ENCODE data around the gene ABCA8.

The ABCA8 gene

GRCh38 chr17:68941761-68942160 is 13.4 kb downstream of the ABCA8 start:
- FAIRE-seq, result no peak

- FAIRE-seq, result no peak
Measured at GRCh38 chr17:68939195-68939594, 16.0 kb downstream of the ABCA8 start.

- FAIRE-seq, result no peak
Measured at GRCh38 chr17:68937890-68938514, 17.2 kb downstream of the ABCA8 start.

- no peak for FAIRE-seq
Measured at GRCh38 chr17:68927516-68927915, 27.7 kb downstream of the ABCA8 start.

- FAIRE-seq, result peak; percentile 26
Measured at GRCh38 chr17:68924793-68925720, 30.1 kb downstream of the ABCA8 start.

DNA sequence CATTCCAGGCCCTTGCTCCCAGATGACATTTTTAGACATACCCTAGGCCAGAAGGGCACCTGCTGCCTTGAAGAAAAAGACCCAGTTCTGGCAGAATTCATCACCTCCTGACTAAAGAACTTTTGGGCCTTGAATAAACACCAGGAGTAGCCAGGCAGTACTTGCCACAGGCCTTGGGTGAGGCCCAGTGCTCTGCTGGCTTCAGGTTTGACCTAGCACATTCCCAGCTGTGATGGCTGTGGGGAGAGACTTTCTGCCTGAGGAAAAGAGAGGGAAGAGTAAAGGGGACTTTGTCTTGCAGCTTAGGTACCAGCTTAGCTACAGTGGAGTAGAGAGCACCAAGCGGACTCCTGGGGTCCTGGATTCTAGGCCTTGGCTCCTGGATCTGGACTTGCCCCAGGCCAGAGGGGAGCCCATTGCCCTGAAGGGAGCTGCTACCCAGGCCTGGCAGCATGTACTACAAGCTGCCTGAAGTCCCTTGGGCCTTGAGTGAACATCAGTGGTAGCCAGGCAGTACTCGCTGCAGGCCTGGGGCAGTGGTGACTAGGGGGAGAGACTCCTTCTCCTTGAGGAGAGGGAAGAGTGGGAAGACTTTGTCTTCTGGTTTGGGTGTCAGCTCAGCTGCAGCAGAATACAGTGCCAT is 44.3 kb downstream of the ABCA8 start:
- no peak for FAIRE-seq

GRCh38 chr17:68910251-68910705 is 44.9 kb downstream of the ABCA8 start:
- no peak for FAIRE-seq

DNA sequence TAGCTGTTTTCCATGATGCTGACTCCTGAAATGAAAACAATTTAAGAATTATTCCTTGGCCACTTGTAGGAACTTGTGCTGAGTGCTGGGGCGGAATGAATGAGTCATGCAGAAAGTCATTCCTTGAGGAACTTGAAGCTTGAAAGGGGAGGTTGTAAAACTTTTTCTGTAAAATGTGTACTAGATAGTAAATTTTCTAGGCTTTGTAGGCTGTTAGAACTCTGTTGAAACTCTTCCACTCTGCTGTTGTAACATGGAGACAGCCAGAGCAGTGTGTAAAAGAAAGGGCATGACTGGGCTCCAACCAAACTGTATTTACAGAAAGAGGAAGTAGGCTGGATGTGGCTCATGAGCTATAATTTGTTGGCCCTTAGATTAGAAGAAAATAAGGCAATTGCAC is 46.1 kb downstream of the ABCA8 start:
- peak; percentile 95 for FAIRE-seq

GRCh38 chr17:68908045-68908444 is 47.1 kb downstream of the ABCA8 start:
- FAIRE-seq, result no peak

DNA sequence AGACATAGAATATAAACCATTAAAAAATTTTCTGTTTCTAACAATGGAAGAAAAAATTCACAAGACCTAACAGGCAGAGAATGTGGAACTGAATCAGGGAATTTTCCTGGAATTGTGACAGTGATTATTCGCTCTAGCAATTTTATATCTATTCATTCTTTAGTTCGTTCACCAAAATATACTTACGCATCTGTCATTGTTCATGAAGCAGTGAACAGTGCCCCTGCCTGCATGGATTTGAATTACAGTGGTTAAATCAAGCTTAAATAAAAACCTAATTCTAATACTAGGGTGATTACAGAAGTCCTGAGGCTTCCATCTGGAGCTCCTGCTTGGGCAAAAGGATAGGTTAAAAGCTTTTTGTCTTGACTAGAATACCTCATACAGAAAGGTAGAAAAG is 48.6 kb downstream of the ABCA8 start:
- no peak for FAIRE-seq

DNA sequence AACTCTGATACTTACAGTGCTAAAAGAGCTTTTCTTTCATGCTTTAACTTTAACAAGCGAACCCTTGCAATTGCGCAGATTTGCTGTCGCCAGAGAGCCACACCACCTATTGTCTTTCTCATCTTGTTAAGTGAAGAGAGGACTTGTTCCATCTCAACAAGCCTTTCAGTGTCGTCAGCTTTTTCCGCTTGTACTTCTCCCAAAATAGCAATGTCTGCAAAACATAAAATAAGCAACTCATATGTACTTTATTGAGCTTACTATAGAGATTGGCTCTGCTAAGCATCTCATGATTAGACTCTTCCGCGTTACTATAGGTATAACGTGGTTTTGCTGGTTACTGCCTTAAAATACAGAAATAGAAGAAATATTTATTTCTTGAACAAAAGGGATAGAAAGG is 51.9 kb downstream of the ABCA8 start:
- FAIRE-seq, result no peak

DNA sequence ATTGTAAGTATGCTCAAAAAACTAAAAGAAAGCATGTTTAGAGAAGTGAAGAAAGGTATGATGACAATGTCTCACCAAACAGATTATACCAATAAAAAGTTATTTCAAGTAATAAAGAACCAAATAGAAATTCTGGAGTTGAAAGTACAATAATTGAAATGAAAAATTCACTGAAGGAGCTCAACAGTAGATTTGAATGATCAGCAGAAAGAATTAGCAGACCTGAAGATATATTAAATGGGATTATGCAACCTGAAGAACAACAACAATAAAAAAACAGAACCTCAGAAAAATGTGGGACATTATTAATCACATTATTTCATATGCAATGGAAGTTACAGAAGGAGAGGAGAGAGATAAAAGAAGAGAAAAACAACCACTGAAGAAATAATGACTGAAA is 57.6 kb downstream of the ABCA8 start:
- no peak for FAIRE-seq

DNA sequence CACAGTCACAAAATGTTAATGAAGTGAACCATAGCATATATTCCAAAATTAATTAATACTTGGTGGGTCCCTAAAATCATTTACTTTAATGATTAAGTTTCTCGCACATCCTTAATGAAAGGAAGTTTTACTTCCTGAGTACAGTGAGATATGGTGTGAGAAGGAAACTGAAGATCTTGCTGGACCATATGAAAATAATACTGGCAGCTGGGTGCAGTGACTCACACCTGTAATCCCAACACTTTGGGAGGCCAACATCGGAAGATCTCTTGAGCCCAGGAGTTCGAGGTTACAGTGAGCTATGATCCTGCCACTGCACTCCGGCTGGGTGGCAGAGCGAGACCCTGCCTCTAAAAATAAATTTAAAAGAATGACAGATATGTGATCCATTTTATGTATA is 62.5 kb downstream of the ABCA8 start:
- no peak for FAIRE-seq

DNA sequence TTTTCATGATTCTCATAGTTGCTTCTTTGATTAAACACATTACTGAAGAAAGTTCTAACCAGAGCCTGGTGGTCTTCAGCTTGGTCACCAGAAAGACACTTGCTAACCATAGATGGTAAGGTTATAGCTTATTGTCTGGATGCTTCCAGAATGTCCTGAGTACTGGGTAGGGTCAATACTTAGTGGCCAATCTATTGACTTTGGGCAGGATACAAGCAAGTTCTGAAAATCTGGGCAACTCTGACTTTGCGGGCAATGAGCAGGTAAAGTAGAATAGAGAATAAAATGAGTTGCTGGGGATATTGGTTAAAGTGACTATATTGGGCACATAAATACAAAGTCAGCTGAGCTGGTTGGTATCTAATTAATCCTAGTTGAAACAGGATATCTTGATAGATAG is 63.0 kb downstream of the ABCA8 start:
- no peak for FAIRE-seq

DNA sequence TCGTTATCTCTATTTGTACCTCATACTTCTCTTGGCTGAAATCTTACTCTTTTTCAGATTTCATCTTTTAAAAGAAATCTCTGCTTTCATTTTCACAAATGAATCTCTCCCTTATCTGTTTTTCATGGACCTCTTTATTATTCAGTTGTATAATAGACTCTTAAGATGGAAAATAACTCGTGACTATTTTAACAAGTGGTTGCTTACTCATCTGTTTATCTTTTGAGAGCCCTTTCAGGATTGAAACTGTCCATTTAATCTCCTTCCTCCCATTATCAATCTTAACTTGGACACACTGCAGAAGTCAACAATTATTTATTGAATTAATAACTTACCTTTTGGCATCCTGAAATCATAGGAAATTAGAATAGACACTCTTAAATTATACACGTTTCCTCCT is 68.8 kb downstream of the ABCA8 start:
- no peak for FAIRE-seq

DNA sequence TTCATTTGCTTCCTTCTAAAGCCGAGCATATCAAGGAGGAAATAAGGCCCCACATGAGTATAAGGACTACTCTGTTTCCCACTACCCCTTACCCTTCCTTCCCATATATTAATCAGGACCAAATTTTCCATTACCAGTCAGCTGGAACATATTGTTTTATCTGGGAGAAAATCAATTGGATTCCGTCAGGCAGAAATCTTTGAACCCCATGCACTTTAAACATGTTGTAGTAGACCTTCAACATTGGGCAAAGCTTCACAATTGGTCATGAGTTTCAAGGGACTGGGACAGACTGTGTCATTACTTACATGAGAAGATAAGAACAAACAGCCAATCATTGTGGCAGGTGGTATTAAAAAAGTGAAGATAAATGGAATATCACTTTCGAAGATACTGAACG is 70.3 kb downstream of the ABCA8 start:
- FAIRE-seq, result no peak

GRCh38 chr17:68878226-68878885 is 76.8 kb downstream of the ABCA8 start:
- FAIRE-seq, result no peak

DNA sequence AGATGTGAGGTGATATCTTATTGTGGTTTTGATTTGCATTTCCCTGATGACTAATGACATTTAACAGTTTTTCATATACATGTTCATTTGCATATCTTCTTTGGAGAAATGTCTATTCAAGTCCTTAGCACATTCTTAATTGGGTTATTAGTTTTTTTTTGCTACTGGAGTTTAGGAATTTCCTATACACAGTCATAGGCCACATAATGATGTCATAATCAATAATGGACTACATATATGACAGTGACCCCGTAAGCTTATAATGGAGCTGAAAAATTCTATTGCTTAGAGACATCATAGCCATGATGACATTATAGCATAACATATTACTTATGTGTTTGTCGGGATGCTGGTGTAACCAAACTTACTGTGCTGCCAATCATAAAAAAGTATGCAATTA is 83.7 kb downstream of the ABCA8 start:
- FAIRE-seq, result no peak

- no peak for FAIRE-seq
Measured at GRCh38 chr17:68870976-68871375, 84.2 kb downstream of the ABCA8 start.

DNA sequence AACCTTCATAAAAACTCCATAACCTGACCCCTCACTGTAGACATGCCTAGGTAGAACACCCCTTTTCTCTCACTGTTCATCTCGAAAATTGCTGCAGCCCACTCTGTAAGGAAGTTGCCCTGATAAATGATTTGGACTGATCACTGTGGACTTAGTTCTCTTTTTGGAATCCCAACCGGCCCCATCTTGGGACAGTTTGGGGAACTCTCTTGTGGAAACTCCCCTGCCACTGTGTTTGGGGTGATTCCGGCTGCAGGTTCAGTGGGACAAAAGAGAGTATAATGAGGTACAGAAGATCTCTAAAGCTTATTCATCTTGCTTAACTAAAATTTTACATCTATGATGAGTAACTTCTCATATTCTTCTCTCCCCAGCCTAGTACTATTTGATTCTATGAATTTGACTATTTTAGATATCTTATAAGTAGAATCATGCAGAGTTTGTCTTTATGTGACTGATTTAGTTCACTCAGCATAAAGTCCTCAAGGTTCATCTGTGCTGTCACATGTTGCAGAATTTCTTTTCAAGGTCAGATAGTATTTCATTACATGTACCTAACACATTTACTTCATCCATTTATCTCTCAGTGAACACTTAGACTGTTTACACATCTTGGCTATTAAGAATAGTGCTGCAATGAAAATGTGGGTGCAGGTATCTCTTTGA is 84.9 kb downstream of the ABCA8 start:
- FAIRE-seq, result no peak

DNA sequence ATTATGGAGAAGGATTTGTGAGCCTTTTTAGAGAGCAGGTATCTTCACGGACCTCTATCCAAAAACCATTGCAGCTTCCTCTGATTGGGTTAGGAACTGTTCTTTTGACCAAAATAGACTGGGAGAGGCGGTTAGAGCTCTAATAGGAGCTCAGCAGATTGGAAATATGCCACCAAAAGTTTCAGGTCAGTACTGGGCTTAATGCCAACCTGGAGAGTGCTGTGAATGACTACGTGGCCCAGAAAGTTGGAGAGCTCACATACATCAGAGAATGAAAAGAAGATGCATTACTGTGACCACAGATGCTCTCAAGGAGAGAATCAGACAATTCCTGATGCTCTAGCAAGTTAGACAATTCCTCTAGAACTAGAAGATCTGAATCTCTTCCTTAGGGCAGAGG is 86.5 kb downstream of the ABCA8 start:
- FAIRE-seq, result no peak

- FAIRE-seq, result peak; percentile 48
Measured at GRCh38 chr17:68867759-68868516, 87.3 kb downstream of the ABCA8 start.
